GM08714 (cell line): ENCODE data around the gene SRA1.

Experiments used
- H3K4me3 ChIP-seq: fragments of 200-500 bp; sonication (Bioruptor generic); 2 replicates; pipeline ENCODE4 v1.5.1; 2014; ENCODE audit warnings: mild to moderate bottlenecking, low read length, inconsistent platforms
- ZNF274 ChIP-seq: IDR thresholded peaks from 2 replicates; pipeline ENCODE4 v1.6.1; 2012; ENCODE audit warnings: mild to moderate bottlenecking, low read depth, low read length

SRA1 gene

DNA sequence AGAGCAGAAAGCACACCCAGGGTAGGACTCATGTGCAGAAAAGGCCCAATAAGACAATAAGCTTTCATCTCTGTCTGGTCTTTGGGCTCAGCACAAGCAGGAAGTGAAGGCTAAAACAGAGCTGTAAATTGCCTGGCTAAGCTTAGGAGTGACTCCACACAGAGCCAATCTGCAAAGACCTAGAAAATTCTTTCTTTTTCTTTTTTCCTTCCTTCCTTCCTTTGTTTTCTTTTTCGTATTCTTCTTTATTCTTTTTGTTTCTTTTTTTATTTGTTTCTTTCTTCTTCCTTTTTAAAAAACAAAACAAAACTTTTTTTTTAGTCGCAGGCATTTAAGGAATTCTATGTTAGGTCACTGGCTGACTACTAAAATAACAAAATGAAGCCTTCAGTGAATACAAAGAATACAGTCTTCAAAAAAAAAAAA, 19.5 kb upstream of the SRA1 start:
- TF ChIP-seq ZNF274, result no peak
- no peak overlapping the region for H3K4me3 ChIP-seq

DNA sequence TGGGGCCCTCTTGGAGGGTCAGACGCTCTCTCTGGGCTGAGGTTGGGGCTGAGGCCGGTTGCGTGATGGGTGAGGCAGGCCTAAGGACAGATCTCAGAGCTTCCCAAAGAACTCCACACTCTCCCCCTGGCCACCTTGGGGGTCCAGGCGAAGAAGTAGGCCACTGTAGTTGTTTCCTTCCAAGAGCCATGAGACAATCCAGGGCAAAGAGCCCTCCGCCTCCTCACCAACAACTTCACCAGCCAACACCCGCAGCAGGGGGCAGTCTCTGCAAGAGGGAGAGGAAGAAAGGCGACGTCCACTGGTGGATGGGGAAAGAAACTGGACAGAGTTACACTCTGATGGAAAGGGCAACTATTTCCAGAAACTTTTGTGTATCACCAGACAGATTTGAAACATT, 18.0 kb upstream of the SRA1 start:
- H3K4me3 ChIP-seq, result no peak overlapping the region
- TF ChIP-seq ZNF274, result no peak

DNA sequence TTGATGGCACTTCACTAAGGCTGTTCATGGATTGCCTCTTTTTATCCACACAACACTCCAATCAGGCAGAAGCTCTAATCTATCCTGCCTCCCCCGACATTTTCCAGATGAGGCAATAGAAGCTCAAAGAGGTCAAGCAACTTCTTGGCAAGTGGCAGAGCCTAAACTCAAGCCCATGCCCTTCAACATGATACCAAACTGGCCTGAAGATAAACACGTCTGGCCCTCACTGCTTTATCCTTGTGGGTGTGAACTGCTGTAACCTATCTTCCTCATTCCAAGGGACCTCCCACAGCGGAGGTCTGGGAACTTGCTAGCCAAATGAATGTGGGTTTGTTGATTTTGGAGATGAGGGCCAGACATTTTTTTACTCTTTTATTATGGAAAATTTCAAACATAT, 16.9 kb upstream of the SRA1 start:
- H3K4me3 ChIP-seq, result no peak overlapping the region
- no peak for TF ChIP-seq ZNF274

DNA sequence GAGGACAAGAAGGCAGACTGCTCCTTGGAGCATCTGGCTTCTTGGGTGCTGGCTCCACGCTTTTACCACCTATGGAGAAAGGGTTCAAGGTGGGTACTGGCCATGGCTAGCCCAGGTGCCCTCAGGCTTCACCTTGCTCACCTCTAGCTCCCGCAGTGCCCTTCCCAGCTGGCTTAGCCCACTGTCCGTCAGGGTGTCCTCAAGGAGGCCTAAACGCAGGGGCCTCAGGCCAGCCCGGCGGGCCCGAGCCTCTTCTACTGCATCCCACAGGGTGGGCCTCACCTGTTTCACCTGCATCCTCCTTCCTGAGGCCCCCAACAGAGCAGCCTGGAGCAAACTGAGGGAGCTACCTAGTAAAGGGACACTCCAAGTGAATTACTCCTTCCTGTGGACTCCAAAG, 16.4 kb upstream of the SRA1 start:
- TF ChIP-seq ZNF274, result no peak
- H3K4me3 ChIP-seq, result no peak overlapping the region

DNA sequence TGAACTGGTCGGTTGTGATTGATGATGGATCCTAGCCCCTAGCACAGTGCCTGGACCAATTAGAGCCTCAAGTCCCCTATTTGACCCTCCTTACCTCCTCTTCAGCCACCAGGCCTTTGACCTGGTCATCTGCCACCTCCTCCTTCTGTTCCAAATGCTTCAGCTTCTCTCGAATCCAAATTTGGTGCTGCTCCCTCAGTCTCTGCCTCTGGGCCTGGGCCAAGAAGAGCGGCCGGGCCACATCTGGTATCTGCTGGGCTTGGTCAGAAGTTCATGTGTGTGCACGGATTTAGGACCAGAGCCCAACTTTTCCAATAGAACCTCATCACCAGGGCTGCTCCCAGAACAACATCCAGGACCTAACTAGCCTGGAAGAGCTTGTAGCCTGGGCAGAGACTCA, 13.8 kb upstream of the SRA1 start:
- no peak overlapping the region for H3K4me3 ChIP-seq
- TF ChIP-seq ZNF274, result no peak

DNA sequence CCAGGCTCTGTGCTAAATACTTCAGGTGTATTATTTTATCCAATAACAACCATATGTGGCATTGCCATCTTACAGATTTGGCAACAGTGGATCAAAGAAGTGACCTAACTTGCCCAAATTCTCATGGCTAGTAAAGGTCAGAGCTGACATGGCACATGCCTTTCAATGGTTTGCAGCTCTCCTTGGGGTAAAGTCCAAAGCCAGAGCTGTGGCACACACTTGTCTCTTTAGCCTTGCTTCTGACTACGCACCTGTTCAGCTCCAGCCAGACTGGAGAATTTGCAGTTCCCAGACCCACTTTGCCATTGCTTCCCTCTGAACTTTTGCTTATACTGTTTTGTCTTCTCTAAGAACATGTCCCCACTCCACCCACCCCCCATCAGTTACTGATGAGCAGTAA, 13.2 kb upstream of the SRA1 start:
- H3K4me3 ChIP-seq, result no peak overlapping the region
- no peak for TF ChIP-seq ZNF274

DNA sequence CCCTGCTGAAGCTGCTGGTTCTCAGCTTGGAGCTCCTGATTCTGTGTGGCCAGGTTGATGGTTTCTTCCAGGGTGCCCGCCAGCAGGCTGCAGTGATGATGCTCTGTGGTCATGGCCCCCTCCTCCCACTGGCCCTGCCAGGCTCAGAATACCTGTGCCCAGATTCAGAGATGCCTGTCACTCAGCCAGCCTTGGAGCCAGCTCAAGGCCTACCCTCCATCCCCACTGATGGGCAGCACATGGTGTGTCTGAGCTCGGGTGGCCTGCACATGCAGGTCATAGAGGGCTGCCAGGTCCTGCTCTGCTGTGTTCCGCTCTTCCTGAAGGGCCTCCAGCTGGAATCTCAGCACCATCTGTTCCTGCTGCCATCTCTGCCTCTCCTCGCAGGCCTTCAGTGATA, 12.8 kb upstream of the SRA1 start:
- no peak overlapping the region for H3K4me3 ChIP-seq
- TF ChIP-seq ZNF274, result no peak

DNA sequence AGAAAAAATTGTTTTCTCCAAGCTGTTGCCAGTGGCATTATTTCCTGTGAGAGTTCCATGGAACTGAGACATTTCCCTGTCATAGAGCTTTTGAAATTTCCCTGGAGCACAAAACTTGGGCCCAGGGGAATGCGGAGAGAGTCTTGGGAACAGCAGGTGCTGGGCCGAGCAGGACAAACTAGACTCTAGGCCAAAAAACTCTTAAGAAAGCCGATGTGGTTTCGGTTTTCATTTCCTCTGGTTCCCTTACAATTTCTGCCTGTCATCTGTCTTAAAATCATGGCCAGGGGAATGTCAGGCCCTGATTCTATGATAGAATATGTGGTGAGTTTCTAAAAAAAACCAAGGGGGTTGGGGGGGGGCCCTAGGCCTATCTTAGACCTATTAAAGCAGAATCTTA, 11.9 kb upstream of the SRA1 start:
- no peak for TF ChIP-seq ZNF274
- no peak overlapping the region for H3K4me3 ChIP-seq

DNA sequence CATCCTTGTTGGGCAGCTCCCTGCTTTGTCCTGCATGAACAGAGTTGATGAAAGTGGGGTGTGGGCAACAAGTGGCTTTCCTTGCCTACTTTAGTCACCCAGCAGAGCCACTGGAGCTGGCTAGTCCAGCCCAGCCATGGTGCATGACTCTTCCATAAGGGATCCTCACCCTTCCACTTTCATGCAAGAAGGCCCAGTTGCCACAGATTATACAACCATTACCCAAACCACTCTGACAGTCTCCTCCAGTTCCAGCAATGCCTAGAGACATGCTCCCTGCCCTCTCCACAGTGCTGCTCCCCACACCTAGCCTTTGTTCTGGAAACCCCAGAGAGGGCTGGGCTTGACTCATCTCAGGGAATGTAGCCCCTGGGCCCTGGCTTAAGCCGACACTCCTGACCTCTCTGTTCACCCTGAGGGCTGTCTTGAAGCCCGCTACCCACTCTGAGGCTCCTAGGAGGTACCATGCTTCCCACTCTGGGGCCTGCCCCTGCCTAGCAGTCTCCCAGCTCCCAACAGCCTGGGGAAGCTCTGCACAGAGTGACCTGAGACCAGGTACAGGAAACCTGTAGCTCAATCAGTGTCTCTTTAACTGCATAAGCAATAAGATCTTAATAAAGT, 11.3 kb upstream of the SRA1 start:
- H3K4me3 ChIP-seq, result no peak overlapping the region
- no peak for TF ChIP-seq ZNF274

DNA sequence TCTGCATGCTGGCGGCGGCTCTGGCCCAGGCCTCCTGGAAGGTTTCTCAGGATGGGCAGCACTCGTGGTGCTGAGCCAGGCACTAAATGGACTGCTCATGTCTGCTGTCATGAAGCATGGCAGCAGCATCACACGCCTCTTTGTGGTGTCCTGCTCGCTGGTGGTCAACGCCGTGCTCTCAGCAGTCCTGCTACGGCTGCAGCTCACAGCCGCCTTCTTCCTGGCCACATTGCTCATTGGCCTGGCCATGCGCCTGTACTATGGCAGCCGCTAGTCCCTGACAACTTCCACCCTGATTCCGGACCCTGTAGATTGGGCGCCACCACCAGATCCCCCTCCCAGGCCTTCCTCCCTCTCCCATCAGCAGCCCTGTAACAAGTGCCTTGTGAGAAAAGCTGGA, 10.6 kb upstream of the SRA1 start:
- TF ChIP-seq ZNF274, result no peak
- H3K4me3 ChIP-seq, result no peak overlapping the region

DNA sequence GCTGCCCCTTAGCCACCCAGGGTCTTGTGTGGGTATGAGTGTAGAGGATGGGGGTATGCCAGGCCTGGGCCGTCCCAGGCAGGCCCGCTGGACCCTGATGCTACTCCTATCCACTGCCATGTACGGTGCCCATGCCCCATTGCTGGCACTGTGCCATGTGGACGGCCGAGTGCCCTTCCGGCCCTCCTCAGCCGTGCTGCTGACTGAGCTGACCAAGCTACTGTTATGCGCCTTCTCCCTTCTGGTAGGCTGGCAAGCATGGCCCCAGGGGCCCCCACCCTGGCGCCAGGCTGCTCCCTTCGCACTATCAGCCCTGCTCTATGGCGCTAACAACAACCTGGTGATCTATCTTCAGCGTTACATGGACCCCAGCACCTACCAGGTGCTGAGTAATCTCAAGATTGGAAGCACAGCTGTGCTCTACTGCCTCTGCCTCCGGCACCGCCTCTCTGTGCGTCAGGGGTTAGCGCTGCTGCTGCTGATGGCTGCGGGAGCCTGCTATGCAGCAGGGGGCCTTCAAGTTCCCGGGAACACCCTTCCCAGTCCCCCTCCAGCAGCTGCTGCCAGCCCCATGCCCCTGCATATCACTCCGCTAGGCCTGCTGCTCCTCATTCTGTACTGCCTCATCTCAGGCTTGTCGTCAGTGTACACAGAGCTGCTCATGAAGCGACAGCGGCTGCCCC, 10.0 kb upstream of the SRA1 start:
- TF ChIP-seq ZNF274, result no peak
- H3K4me3 ChIP-seq, result no peak overlapping the region

DNA sequence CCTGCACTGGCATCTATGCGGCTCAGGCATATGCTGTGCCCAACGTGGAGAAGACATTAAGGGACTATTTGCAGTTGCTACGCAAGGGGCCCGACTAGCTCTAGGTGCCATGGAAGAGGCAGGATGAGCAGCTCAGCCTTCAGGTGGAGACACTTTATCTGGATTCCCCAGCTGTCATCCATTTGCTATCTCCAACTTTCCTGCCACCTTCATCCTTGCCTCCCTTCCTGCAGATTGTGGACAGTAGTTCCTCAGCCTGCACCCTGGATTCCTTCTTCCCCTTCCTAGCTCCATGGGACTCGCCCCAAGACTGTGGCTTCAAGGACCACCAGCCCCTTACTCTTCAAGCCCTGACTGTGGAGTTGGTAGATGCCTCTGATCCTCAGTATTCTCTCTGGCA, 9.4 kb upstream of the SRA1 start:
- no peak overlapping the region for H3K4me3 ChIP-seq
- TF ChIP-seq ZNF274, result no peak

DNA sequence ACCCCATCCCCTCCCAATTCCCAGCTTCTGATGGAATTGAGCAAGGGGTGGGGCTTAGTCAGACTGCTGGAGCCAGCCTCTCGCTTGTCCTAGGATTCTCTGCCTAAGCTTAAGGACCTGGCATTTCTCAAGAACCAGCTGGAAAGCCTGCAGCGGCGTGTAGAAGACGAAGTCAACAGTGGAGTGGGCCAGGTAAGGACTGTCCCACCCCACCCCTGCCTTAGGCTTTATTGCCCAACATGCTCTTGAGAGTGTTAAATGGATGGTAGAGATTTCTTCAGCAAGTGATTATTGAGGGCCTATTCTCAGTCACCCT, 8.5 kb upstream of the SRA1 start:
- TF ChIP-seq ZNF274, result no peak
- H3K4me3 ChIP-seq, result peak overlapping the region; percentile 91

DNA sequence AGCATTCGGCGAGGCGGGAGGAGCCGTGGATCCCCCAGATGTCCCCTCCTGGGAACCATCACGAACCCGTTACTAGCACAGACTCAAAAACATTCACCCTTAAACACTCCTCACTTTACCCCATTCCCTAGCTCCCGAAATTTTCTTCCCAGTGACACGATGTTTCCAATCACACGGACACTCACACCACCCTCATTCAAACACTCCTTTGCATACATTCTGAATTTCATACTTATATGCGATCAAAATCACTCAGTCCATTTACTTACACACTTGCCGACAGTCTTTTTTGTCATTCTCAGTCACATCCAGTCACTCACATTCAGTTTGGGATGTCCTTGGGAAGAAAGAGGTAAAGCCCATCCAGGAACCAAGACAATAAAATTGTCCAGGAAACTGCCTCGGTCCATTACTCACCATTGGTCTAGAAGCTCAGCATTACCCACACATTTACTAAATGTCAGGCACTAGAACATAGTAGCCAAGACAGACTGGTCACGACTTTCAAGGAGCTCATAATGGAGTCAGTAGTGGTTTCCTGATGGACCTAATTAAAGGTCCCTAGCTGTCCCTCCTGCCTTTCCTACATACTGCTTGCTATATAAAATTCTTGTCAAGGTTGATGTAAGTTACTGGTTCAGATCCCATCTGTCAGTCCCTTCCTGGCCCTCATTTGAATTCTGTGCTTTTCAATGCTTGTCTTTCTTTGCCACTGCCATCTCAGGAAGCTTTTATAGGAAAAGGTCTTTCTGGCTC, 7.9 kb upstream of the SRA1 start:
- no peak for TF ChIP-seq ZNF274
- H3K4me3 ChIP-seq, result peak overlapping the region; percentile 91
